Breast epithelium (tissue), 3 donors: ENCODE measurements around the gene TRPV4.

Experiments
- CTCF ChIP-seq, 3 donors: fragments of 450-650 bp; IDR thresholded peaks; one replicate each; pipeline ENCODE4 v1.5.1; 2016 to 2017; ENCODE audit warnings: antibody characterized with exemption in 3 of 3, mild to moderate bottlenecking in 3 of 3, moderate library complexity in 3 of 3
- POLR2A ChIP-seq: fragments of 450-650 bp; IDR thresholded peaks from one replicate; pipeline ENCODE4 v1.6.1; 2016; ENCODE audit warnings: antibody characterized with exemption, mild to moderate bottlenecking, moderate library complexity
- POLR2AphosphoS5 ChIP-seq, 3 donors: sonication (generic); formaldehyde crosslinking; IDR thresholded peaks; one replicate each; pipeline ENCODE4 v1.6.1; 2017; ENCODE audit warnings: antibody characterized with exemption in 3 of 3

DNA sequence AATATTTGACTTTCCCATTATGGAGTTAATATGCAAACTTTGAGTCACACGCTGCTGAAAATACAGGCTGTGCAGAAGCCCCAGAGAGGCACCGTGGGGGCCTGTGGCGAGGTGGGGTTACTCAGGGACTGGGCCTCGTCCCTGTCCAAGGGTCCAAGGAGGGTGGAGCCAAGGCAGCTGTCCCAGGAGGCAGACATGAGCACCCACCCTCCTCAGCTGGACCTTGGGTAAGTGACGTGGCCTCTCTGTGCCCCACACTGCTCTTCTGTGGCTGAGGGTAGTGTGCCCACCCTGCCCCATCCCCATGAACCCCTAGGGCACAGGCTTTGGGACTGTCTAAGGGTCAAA, 80.2 kb downstream of the TRPV4 start:
- TF ChIP-seq CTCF (IDR thresholded peaks at IDR 0.05) (no peak), POLR2AphosphoS5 (IDR thresholded peaks at IDR 0.05) (no peak), POLR2A (no peak)
